ENCODE measurements around the gene WNK4. TPM values are rescaled to one million over a fixed set of nuclear protein-coding genes. Genes with fewer than 3 reads are reported as not detected.

WNK4 gene
- total RNA-seq, 1 donor from 2014 or later: 0.58 TPM

GRCh38 chr17:42744806-42745617 is 35.4 kb upstream of the WNK4 start, which contains the start of gene EZH1:
Gene EZH1, minus strand, starts transcription at chr17:42745040. Its CDS starts 16,099 bp downstream, at chr17:42728941.
- Mint-ChIP-seq H3K36me3 (ENCODE audit: low read depth) (peaks cover 2% of the 10 kb centered on the region), H3K27me3 (ENCODE audit: low read depth) (peaks cover 15% of the 10 kb centered on the region), H3K4me1 (peaks cover 9% of the 10 kb centered on the region), H3K9me3 (no peaks in the 10 kb centered on the region), H3K27ac (ENCODE audit: unreplicated experiment) (peak within 1 kb of the TSS; percentile 99), H3K4me3 (peak within 1 kb of the TSS; percentile 96)
- no peak for TF ChIP-seq CTCF (conservative IDR thresholded peaks at IDR 0.05)
- peak; percentile 91 for DNase-seq (ENCODE audit: low read depth, low spot score)

- TF ChIP-seq CTCF (conservative IDR thresholded peaks at IDR 0.05): no peak
- no peak for DNase-seq (ENCODE audit: low read depth, low spot score)
- Mint-ChIP-seq H3K9me3 (no peaks in the 10 kb centered on the region), H3K36me3 (ENCODE audit: low read depth) (peaks cover 2% of the 10 kb centered on the region), H3K27me3 (ENCODE audit: low read depth) (peaks cover 22% of the 10 kb centered on the region), H3K27ac (ENCODE audit: unreplicated experiment) (no peak overlapping the region), H3K4me1 (peaks cover 9% of the 10 kb centered on the region), H3K4me3 (no peak overlapping the region)
Measured at GRCh38 chr17:42748202-42748907, 32.1 kb upstream of the WNK4 start.

GRCh38 chr17:42748908-42749798 is 31.3 kb upstream of the WNK4 start:
- peaks cover 2% of the 10 kb centered on the region for H3K4me1 Mint-ChIP-seq
- peaks cover 2% of the 10 kb centered on the region for H3K36me3 Mint-ChIP-seq (ENCODE audit: low read depth)
- no peak for DNase-seq (ENCODE audit: low read depth, low spot score)
- H3K27me3 Mint-ChIP-seq (ENCODE audit: low read depth): peaks cover 26% of the 10 kb centered on the region
- no peak overlapping the region for H3K27ac Mint-ChIP-seq (ENCODE audit: unreplicated experiment)
- no peaks in the 10 kb centered on the region for H3K9me3 Mint-ChIP-seq
- no peak for TF ChIP-seq CTCF (conservative IDR thresholded peaks at IDR 0.05)
- H3K4me3 Mint-ChIP-seq: no peak overlapping the region

- Mint-ChIP-seq H3K27me3 (ENCODE audit: low read depth) (peaks cover 29% of the 10 kb centered on the region), H3K9me3 (no peaks in the 10 kb centered on the region), H3K27ac (ENCODE audit: unreplicated experiment) (no peak overlapping the region), H3K4me1 (no peaks in the 10 kb centered on the region), H3K4me3 (no peak overlapping the region), H3K36me3 (ENCODE audit: low read depth) (no peaks in the 10 kb centered on the region)
- no peak for DNase-seq (ENCODE audit: low read depth, low spot score)
- no peak for TF ChIP-seq CTCF (conservative IDR thresholded peaks at IDR 0.05)
Measured at GRCh38 chr17:42750739-42751344, 29.6 kb upstream of the WNK4 start.

- Mint-ChIP-seq H3K27me3 (ENCODE audit: low read depth) (peaks cover 30% of the 10 kb centered on the region), H3K27ac (ENCODE audit: unreplicated experiment) (no peak overlapping the region), H3K4me3 (no peak overlapping the region), H3K4me1 (peaks cover 5% of the 10 kb centered on the region), H3K36me3 (ENCODE audit: low read depth) (no peaks in the 10 kb centered on the region), H3K9me3 (no peaks in the 10 kb centered on the region)
- no peak for TF ChIP-seq CTCF (conservative IDR thresholded peaks at IDR 0.05)
- no peak for DNase-seq (ENCODE audit: low read depth, low spot score)
Measured at GRCh38 chr17:42751628-42752027, 28.8 kb upstream of the WNK4 start.

Measured in neural crest cell (in vitro differentiated cells).